ENCODE results near the gene CLDN15. TPM values are rescaled to one million over a fixed set of nuclear protein-coding genes. Genes with fewer than 3 reads are reported as not detected.
A peak's percentile ranks its signal among the peaks of the same experiment; 100 is the strongest.

The CLDN15 gene
- total RNA-seq, 4 donors from 2014 or later, result 94.9 to 942 (median 697) TPM

DNA sequence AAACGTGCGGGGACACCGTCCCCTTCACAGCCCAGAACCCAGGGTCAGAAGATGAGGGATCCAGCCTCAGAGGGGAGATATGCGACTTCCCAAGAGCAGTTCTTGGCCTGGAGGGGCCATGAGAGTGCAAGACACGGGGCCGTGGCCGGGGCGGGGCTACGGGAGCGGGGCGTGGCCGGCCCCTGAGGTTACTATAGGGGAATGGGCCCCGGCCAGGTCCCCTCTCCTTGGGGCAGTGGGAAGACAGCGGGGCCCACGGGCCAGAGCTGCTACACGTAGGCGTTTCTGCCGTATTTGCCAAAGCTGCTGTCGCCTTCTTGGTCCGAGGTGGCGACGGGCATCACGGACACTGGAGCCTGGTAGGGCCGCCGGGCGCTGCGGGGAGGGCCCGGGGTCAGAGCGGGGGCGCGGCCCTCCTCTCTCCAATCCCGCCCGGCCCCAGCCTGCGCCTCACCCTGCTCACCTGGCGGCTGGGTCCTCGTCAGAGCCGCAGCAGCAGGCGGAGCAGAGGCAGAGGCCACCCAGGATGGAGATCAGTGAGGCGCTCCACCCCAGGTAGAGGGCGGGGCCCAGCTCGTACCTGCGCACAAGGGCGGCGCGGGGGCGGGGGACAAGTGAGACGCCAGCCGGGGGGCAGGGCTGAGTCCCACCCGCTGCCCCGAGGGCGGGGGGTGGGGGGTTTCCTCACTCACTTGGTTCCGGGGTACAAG is 5.3 kb downstream of the CLDN15 start:
- peaks cover 0 to 12% (median 0%) of the 10 kb centered on the region in 3 donors for H3K36me3 ChIP-seq
- TF ChIP-seq CTCF (IDR thresholded peaks at IDR 0.05) (peak in 1 of 6 experiments; percentile 15), POLR2A (IDR thresholded peaks at IDR 0.05) (peak in 1 of 2 donors; percentile 73)
- H3K4me1 ChIP-seq, result peaks cover 0 to 28% (median 0%) of the 10 kb centered on the region in 4 donors
- peak in 2 of 3 donors; percentile 90 to 91 for DNase-seq
- peak overlapping the region in 2 of 4 donors; percentile 41 for H3K4me3 ChIP-seq
- H3K9me3 ChIP-seq, result no peaks in the 10 kb centered on the region
- no peaks in the 10 kb centered on the region for H3K27me3 ChIP-seq
- peak overlapping the region in 3 of 4 donors; percentile 72 to 98 (median 86) for H3K27ac ChIP-seq

DNA sequence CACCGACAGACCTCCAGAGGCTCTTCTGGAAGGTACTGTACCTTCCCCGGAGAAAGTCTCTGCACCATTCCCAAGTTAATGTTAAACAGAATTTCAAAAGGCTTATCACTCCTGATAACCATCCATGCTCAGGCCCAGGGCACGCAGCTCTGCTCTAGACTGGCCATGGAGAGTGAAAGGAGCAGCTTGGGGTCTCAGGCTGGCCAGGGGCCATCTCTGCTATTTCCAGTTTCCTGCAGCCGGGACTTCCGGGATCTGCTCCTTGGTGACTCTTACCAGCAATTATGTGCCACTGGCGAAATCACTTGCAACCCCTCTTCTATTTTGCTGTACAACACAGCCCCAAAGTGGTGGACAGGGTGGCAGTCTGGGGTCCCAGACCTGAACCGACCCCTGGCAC is 6.0 kb downstream of the CLDN15 start:
- Histone ChIP-seq H3K4me3 (peak overlapping the region in 2 of 4 donors; percentile 41), H3K27me3 (no peaks in the 10 kb centered on the region), H3K27ac (peak overlapping the region in 3 of 4 donors; percentile 72 to 98 (median 86)), H3K36me3 (peaks cover 0 to 16% (median 0%) of the 10 kb centered on the region in 3 donors), H3K9me3 (no peaks in the 10 kb centered on the region), H3K4me1 (peaks cover 0 to 26% (median 0%) of the 10 kb centered on the region in 4 donors)
- peak in 1 of 3 donors; percentile 58 for DNase-seq
- no peak for TF ChIP-seq POLR2A (IDR thresholded peaks at IDR 0.05)
- TF ChIP-seq CTCF (IDR thresholded peaks at IDR 0.05), result no peak

GRCh38 chr7:101226721-101227120 is 10.9 kb downstream of the CLDN15 start:
- Histone ChIP-seq H3K4me3 (no peak overlapping the region), H3K27me3 (no peaks in the 10 kb centered on the region), H3K27ac (no peak overlapping the region), H3K36me3 (peaks cover 0 to 59% (median 0%) of the 10 kb centered on the region in 3 donors), H3K9me3 (no peaks in the 10 kb centered on the region), H3K4me1 (peaks cover 0 to 8% (median 0%) of the 10 kb centered on the region in 4 donors)
- DNase-seq, result no peak
- no peak for TF ChIP-seq CTCF (IDR thresholded peaks at IDR 0.05)

DNA sequence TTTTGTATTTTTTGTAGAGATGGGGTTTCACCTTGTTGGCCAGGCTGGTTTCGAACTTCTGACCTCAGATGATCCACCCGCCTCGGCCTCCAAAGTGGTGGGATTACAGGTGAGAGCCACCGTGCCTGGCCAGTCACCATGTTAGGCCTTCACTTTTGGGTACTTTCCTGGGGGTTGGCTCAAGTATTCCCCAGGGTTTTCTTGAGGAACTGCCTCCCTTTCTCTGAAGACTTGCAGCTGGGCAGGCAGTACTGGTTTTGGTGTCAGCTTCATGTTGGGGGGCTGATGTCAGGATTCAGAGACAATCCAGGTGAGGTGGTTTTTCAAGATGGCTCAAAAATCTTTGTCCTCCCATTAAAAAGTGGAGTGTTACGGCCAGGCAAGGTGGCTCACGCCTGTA is 12.0 kb downstream of the CLDN15 start:
- no peaks in the 10 kb centered on the region for H3K27me3 ChIP-seq
- H3K9me3 ChIP-seq, result no peaks in the 10 kb centered on the region
- no peak overlapping the region for H3K27ac ChIP-seq

DNA sequence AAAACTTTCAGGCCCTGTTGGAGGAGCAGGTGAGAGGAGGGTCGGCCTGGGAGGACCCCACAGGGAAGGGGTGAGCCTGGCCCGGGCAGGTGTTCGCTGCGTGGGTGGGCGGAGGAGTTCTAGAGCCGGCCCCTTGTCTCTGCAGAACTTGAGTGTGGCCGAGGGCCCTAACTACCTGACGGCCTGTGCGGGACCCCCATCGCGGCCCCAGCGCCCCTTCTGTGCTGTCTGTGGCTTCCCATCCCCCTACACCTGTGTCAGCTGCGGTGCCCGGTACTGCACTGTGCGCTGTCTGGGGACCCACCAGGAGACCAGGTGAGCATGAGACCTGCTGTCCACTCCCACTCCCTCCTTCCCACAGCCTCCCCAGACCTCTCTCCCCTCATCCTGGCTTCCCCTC is 14.1 kb downstream of the CLDN15 start:
- Histone ChIP-seq H3K27ac (no peak overlapping the region), H3K4me1 (peaks cover 0 to 22% (median 5%) of the 10 kb centered on the region in 4 donors), H3K27me3 (no peaks in the 10 kb centered on the region), H3K36me3 (peaks cover 0 to 54% (median 0%) of the 10 kb centered on the region in 3 donors), H3K4me3 (no peak overlapping the region), H3K9me3 (no peaks in the 10 kb centered on the region)
- TF ChIP-seq POLR2A (IDR thresholded peaks at IDR 0.05), result no peak
- no peak for TF ChIP-seq CTCF (IDR thresholded peaks at IDR 0.05)
- no peak for DNase-seq

More for the DNA sequence above, 12.0 kb downstream of the CLDN15 start:
- TF ChIP-seq POLR2A (IDR thresholded peaks at IDR 0.05) (no peak), CTCF (IDR thresholded peaks at IDR 0.05) (no peak)
- peaks cover 0 to 2% (median 0%) of the 10 kb centered on the region in 4 donors for H3K4me1 ChIP-seq
- DNase-seq, result no peak
- H3K36me3 ChIP-seq, result peaks cover 0 to 59% (median 0%) of the 10 kb centered on the region in 3 donors
- H3K4me3 ChIP-seq, result no peak overlapping the region

Measured in Peyer's patch (tissue), 4 donors.